Measurements from ENCODE around the gene CRYZL1. TPM values are rescaled to one million over a fixed set of nuclear protein-coding genes. Genes with fewer than 3 reads are reported as not detected.

The CRYZL1 gene
- total and polyA plus RNA-seq, 2 of the 8 experiments (the other 6 are each of a cell fraction or from before 2014, with no cell fraction given) = 15.6 to 15.8 TPM

DNA sequence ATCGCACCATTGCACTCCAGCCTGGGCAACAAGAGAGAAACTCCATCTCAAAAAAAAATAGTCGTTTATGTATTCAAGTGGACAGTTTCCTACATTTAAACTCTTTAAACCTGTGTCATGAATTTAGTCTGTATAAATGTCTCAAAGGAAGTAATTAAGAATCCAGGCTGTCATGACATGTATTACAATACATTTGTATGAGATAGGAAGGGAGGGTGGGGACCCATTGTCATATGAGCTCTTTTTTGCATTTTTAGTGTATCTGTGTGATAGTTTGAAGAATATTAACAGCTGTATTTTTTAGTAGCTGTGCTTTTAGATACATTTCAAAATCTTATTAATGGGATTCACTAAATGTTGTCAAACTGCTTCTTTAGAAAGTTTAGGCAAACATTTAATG, 73.1 kb downstream of the CRYZL1 start:
- Histone ChIP-seq H3K56ac (replicated peaks; ENCODE audit: insufficient read length, low read depth, low read length) (no peak overlapping the region), H2BK15ac (ENCODE audit: low read length) (no peak overlapping the region), H3K27me3 (replicated peaks in 1 of 4; ENCODE audit: control insufficient read depth in 3 of 4, extremely low read depth in 1 of 4, insufficient read depth in 3 of 4, low read length in 3 of 4) (no peaks in the 10 kb centered on the region), H2BK12ac (ENCODE audit: low read depth, low read length) (no peak overlapping the region), H3K4me1 (replicated peaks in 1 of 4; ENCODE audit: control insufficient read depth in 3 of 4, insufficient read depth in 4 of 4, low read length in 3 of 4) (no peaks in the 10 kb centered on the region), H4K8ac (ENCODE audit: extremely low read depth, insufficient read depth, low read length) (no peak overlapping the region), H4K5ac (ENCODE audit: insufficient read length, low read depth, low read length) (no peak overlapping the region), H3K4me2 (ENCODE audit: insufficient read depth in 1 of 2, low read depth in 2 of 2, low read length in 2 of 2) (no peak overlapping the region), H2BK120ac (replicated peaks; ENCODE audit: low read depth, low read length) (no peak overlapping the region), H4K91ac (replicated peaks; ENCODE audit: insufficient read length, low read length) (no peak overlapping the region), H3K9me3 (ENCODE audit: insufficient read depth in 2 of 2, low read depth in 1 of 2, low read length in 1 of 2) (no peaks in the 10 kb centered on the region), H3K23ac (ENCODE audit: insufficient read length) (no peak overlapping the region), H3K4ac (replicated peaks; ENCODE audit: insufficient read length, low read depth, low read length) (no peak overlapping the region), H4K20me1 (replicated peaks in 1 of 2; ENCODE audit: control insufficient read depth in 1 of 2, insufficient read depth in 2 of 2, low read length in 2 of 2) (peaks cover 0 to 2% of the 10 kb centered on the region in 2 experiments), H3K36me3 (ENCODE audit: control insufficient read depth in 2 of 4, insufficient read depth in 4 of 4, low read length in 3 of 4) (peaks cover 14 to 71% (median 28%) of the 10 kb centered on the region in 4 experiments), H3K18ac (ENCODE audit: extremely low read depth, low read length) (no peak overlapping the region), H2AK5ac (ENCODE audit: low read depth, low read length) (no peak overlapping the region), H3K9ac (replicated peaks in 1 of 4; ENCODE audit: extremely low read depth in 1 of 4, low read depth in 3 of 4, low read length in 3 of 4) (no peak overlapping the region), H3K23me2 (ENCODE audit: low read depth, low read length) (no peaks in the 10 kb centered on the region), H3K79me2 (ENCODE audit: control insufficient read depth in 1 of 2, insufficient read depth in 2 of 2, low read length in 2 of 2) (peaks cover 0 to 10% of the 10 kb centered on the region in 2 experiments; a peak in 2 of 4 replicates), H3K14ac (ENCODE audit: insufficient read length) (no peak overlapping the region), H3K79me1 (ENCODE audit: low read depth, low read length) (no peaks in the 10 kb centered on the region), H3K27ac (ENCODE audit: low read depth, low read length) (no peak overlapping the region), H2BK5ac (ENCODE audit: low read depth, low read length) (no peak overlapping the region), H2AFZ (ENCODE audit: low read length) (no peak overlapping the region), H2BK20ac (ENCODE audit: low read length) (no peak overlapping the region), H3K4me3 (ENCODE audit: extremely low read depth in 1 of 4, insufficient read depth in 2 of 4, low read depth in 3 of 4, low read length in 4 of 4) (no peak overlapping the region)
- WGBS, 2 experiments (ENCODE audit: extremely low coverage in 1 of 2, insufficient coverage in 1 of 2, insufficient read length in 1 of 2, insufficient replicate concordance in 2 of 2, low coverage in 1 of 2, low lambda C conversion rate in 2 of 2, missing lambda C conversion rate in 1 of 2) = 92% methylated on average over 2 of the region's 2 CpGs; no CpG with 5 or more reads in 1 of the 2 experiments
- FAIRE-seq (no peak), DNase-seq (ENCODE audit: low read depth in 1 of 2, low spot score in 2 of 2) (no peak)
- POLR2A ChIA-PET (ENCODE audit: partially characterized antibody) = interaction anchor here (1.1 to 3.7 kb wide), 4 partner anchors 10 to 58 kb away, joined by 3 to 16 read pairs (median 4); no protein-coding TSS in a partner anchor
- CTCF ChIA-PET (ENCODE audit: partially characterized antibody) = interaction anchor here (0.6 to 1.6 kb wide), 2 partner anchors 38 to 700 kb away, joined by 3 to 5 read pairs; no protein-coding TSS in a partner anchor
- TF ChIP-seq RNF2 (IDR thresholded peaks at IDR 0.05; ENCODE audit: borderline replicate concordance, low read depth, low read length, missing control alignments, poor library complexity, severe bottlenecking) (no peak), JUND (IDR thresholded peaks at IDR 0.05; ENCODE audit: low read length) (no peak), FOSL1 (IDR thresholded peaks at IDR 0.05; ENCODE audit: insufficient read depth, low read depth, low read length) (no peak), YY1 (IDR thresholded peaks at IDR 0.05; ENCODE audit: low read depth, low read length) (no peak), SIX5 (IDR thresholded peaks at IDR 0.05; ENCODE audit: low read depth, low read length) (no peak), TBP (IDR thresholded peaks at IDR 0.05; ENCODE audit: low read depth, low read length) (no peak), TCF12 (IDR thresholded peaks at IDR 0.05; ENCODE audit: low read depth, low read length) (no peak)

Measured in H1 (cell line).